Endothelial cell of umbilical vein (primary cell): ENCODE measurements around the gene PDPN.

Source experiments
- POLR2A ChIP-seq: IDR thresholded peaks from 2 replicates; pipeline ENCODE4 v1.6.1; 2012; ENCODE audit warnings: low read depth, mild to moderate bottlenecking, control low read depth, low read length
- TF ChIP-seq, protein P1 (sequence below), 2 donors: IDR thresholded peaks; 1 replicate in 1 of 2; 2 replicates in 1 of 2; pipeline ENCODE4 v1.5.1; 2011; ENCODE audit warnings: low read length in 2 of 2, mild to moderate bottlenecking in 2 of 2, moderate library complexity in 2 of 2, control low read depth in 1 of 2, inconsistent platforms in 1 of 2, low read depth in 1 of 2; ENCODE audit not compliant: insufficient read depth in 1 of 2; ENCODE audit errors: extremely low read depth in 1 of 2

DNA sequence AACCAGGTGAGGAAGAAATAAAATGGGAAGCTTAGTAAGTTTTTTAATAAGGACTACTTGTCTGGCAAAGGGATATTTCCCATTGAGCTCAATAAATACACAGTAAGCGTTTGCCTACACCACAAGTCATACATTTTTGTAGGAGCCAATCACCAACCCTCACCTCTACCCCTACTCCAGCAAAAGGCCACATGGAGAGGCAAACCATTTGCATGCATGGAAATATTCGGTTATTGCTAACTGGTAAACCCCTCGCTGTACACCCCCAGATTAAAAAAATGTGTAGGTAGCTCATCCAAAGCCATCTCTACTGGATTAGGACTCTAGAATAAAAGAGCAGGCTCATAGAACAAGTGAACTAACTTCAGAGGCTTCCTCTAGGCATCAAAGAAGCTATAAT is 21.1 kb downstream of the PDPN start:
- TF ChIP-seq, protein P1, sequence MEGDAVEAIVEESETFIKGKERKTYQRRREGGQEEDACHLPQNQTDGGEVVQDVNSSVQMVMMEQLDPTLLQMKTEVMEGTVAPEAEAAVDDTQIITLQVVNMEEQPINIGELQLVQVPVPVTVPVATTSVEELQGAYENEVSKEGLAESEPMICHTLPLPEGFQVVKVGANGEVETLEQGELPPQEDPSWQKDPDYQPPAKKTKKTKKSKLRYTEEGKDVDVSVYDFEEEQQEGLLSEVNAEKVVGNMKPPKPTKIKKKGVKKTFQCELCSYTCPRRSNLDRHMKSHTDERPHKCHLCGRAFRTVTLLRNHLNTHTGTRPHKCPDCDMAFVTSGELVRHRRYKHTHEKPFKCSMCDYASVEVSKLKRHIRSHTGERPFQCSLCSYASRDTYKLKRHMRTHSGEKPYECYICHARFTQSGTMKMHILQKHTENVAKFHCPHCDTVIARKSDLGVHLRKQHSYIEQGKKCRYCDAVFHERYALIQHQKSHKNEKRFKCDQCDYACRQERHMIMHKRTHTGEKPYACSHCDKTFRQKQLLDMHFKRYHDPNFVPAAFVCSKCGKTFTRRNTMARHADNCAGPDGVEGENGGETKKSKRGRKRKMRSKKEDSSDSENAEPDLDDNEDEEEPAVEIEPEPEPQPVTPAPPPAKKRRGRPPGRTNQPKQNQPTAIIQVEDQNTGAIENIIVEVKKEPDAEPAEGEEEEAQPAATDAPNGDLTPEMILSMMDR (IDR thresholded peaks at IDR 0.05; ENCODE audit: extremely low read depth in 1 of 2, insufficient read depth in 1 of 2, low read depth in 1 of 2, low read length in 2 of 2), result no peak
- TF ChIP-seq POLR2A, result no peak
